Left ventricle myocardium inferior (tissue), 1 donor: ENCODE data around the gene MUS81. TPM values are rescaled to one million over a fixed set of nuclear protein-coding genes. Genes with fewer than 3 reads are reported as not detected.

Experiments
- DNase-seq: peaks from one replicate; pipeline ENCODE4 v3.0.0-alpha.2; 2020
- H3K27ac ChIP-seq: fragments of 200-600 bp; replicated peaks from 2 replicates; pipeline ENCODE4 v1.8.0; 2021
- H3K27me3 ChIP-seq: fragments of 200-600 bp; 2 replicates; pipeline ENCODE4 v1.8.0; 2021; ENCODE audit warnings: low read depth
- H3K36me3 ChIP-seq: fragments of 200-600 bp; 2 replicates; pipeline ENCODE4 v1.8.0; 2021
- H3K4me1 ChIP-seq: fragments of 200-600 bp; 2 replicates; pipeline ENCODE4 v1.8.0; 2021
- H3K4me3 ChIP-seq: fragments of 200-600 bp; 2 replicates; pipeline ENCODE4 v1.8.0; 2021; ENCODE audit warnings: mild to moderate bottlenecking, moderate library complexity
- H3K9me3 ChIP-seq: fragments of 200-600 bp; replicated peaks from 2 replicates; pipeline ENCODE4 v1.8.0; 2021
- intact Hi-C: fragments of 100-400 bp; cut with micrococcal nuclease; formaldehyde crosslinking; loops from one replicate; pipeline ENCODE4 v1.11.0; 2022
- total RNA-seq: library from RNA; stranded (reverse); fragmentation: NEBNext Ultra II Directional; extraction: Animal tissue kit (Norgen Biotek cat#: 25700); gene quantifications from one replicate; pipeline ENCODE4 v1.2.1, GENCODE V29; 2021
- TF ChIP-seq, protein P1 (sequence below): fragments of 200-600 bp; IDR thresholded peaks from 2 replicates; pipeline ENCODE4 v1.8.0; 2021; ENCODE audit warnings: antibody characterized with exemption, mild to moderate bottlenecking, borderline replicate concordance
- donor health status: DM: no; HTN: yes; CAD: no; lungs with severe emphysema.

The MUS81 gene
- total RNA-seq, 1 donor from 2014 or later = 31.5 TPM

DNA sequence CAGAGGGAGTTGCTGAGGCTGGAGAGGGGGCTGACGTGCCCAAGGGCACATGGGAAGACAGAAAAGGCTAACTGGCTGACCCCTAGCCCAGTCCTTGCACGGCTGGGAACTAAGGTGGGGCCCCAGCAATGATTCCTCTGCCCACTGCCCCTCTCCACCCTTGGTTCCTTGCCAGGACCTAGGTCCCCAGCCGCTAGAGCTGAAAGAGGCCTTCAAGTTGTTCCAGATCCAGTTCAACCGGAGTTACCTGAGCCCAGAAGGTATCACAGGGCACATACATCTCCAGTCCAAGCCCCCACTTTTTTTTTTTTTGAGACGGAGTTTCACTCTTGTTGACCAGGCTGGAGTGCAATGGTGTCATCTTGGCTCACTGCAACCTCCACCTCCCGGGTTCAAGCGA lies 19.8 kb downstream of the MUS81 start:
- H3K27ac ChIP-seq = no peak overlapping the region
- intact Hi-C loops = loop anchor here (10.0 kb wide), 1 partner anchor 115 kb away; no protein-coding TSS in a partner anchor
- H3K4me1 ChIP-seq = peaks cover 10% of the 10 kb centered on the region
- peaks cover 25% of the 10 kb centered on the region for H3K36me3 ChIP-seq
- TF ChIP-seq, protein P1, sequence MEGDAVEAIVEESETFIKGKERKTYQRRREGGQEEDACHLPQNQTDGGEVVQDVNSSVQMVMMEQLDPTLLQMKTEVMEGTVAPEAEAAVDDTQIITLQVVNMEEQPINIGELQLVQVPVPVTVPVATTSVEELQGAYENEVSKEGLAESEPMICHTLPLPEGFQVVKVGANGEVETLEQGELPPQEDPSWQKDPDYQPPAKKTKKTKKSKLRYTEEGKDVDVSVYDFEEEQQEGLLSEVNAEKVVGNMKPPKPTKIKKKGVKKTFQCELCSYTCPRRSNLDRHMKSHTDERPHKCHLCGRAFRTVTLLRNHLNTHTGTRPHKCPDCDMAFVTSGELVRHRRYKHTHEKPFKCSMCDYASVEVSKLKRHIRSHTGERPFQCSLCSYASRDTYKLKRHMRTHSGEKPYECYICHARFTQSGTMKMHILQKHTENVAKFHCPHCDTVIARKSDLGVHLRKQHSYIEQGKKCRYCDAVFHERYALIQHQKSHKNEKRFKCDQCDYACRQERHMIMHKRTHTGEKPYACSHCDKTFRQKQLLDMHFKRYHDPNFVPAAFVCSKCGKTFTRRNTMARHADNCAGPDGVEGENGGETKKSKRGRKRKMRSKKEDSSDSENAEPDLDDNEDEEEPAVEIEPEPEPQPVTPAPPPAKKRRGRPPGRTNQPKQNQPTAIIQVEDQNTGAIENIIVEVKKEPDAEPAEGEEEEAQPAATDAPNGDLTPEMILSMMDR = no peak
- H3K27me3 ChIP-seq = no peaks in the 10 kb centered on the region
- no peaks in the 10 kb centered on the region for H3K9me3 ChIP-seq
- no peak overlapping the region for H3K4me3 ChIP-seq
- no peak for DNase-seq

DNA sequence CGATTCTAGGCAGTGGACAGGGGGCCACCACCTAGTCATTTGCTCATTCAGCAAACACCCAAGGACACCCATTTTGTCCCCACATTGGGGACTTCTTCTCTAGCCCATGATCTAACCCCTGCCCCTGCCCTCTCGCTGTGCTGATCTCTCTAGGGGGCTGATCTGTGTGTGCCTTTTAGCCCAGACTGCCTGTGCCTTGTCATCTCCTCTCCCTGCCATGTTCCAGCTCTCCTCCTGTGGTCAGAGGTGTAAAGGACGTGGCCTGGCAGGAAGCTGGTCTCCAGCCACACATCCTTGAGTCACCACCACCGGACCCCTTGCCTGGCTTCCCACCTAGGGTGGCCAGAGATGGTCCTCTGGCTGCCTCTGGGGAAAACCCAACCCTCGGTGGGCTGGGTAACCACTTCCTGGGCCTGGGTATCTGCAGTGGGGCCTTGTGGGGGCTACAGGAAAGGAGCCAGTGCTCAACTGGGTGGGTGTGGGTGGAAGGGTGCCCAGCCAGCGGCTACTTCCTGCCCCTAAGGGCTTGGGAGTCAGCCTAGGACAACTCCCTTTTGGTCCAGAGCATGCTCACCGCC lies 20.7 kb downstream of the MUS81 start:
- H3K36me3 ChIP-seq = peaks cover 33% of the 10 kb centered on the region
- H3K27me3 ChIP-seq = no peaks in the 10 kb centered on the region
- TF ChIP-seq, protein P1 = no peak
- intact Hi-C loops = loop anchor here (10.0 kb wide), 1 partner anchor 114 kb away; no protein-coding TSS in a partner anchor
- no peak overlapping the region for H3K4me3 ChIP-seq
- no peak overlapping the region for H3K27ac ChIP-seq
- no peak for DNase-seq
- H3K4me1 ChIP-seq = peaks cover 14% of the 10 kb centered on the region
- no peaks in the 10 kb centered on the region for H3K9me3 ChIP-seq

DNA sequence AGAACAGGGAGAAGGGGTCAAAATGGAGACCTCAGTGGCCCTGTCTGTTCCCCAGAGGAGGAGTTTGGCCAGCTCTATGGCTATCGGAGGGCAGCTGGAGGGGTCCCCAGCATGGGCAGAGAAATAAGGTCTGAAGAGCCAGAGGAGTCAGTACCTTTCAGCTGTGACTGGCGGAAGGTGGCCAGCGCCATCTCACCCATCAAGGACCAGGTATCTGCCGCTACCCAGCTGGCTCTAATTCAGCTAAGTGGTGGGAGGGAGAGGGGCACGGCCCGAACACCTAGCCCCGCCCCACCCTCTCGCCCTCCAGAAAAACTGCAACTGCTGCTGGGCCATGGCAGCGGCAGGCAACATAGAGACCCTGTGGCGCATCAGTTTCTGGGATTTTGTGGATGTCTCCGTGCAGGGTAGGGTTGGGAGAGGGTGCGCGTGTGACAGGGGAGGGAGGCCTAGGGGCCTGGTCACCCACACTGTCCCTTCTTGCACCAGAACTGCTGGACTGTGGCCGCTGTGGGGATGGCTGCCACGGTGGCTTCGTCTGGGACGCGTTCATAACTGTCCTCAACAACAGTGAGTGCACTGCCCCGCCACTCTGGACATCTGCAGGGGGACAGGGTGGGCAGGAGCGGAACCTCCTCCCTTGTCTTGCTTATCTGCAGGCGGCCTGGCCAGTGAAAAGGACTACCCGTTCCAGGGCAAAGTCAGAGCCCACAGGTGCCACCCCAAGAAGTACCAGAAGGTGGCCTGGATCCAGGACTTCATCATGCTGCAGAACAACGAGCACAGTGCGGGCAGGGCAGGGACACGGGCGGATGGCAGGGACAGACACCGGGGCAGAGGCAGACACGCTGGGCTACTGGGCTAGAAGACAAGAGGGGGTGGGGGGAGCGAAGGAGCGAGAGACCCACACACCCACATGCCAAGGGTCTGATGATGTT lies 22.2 kb downstream of the MUS81 start:
- TF ChIP-seq, protein P1 = no peak
- H3K27ac ChIP-seq = no peak overlapping the region
- H3K9me3 ChIP-seq = no peaks in the 10 kb centered on the region
- H3K36me3 ChIP-seq = peaks cover 44% of the 10 kb centered on the region
- DNase-seq = no peak
- H3K4me3 ChIP-seq = no peak overlapping the region
- no peaks in the 10 kb centered on the region for H3K27me3 ChIP-seq
- intact Hi-C loops = loop anchor here (10.0 kb wide), 1 partner anchor 112 kb away; no protein-coding TSS in a partner anchor
- H3K4me1 ChIP-seq = peaks cover 24% of the 10 kb centered on the region

DNA sequence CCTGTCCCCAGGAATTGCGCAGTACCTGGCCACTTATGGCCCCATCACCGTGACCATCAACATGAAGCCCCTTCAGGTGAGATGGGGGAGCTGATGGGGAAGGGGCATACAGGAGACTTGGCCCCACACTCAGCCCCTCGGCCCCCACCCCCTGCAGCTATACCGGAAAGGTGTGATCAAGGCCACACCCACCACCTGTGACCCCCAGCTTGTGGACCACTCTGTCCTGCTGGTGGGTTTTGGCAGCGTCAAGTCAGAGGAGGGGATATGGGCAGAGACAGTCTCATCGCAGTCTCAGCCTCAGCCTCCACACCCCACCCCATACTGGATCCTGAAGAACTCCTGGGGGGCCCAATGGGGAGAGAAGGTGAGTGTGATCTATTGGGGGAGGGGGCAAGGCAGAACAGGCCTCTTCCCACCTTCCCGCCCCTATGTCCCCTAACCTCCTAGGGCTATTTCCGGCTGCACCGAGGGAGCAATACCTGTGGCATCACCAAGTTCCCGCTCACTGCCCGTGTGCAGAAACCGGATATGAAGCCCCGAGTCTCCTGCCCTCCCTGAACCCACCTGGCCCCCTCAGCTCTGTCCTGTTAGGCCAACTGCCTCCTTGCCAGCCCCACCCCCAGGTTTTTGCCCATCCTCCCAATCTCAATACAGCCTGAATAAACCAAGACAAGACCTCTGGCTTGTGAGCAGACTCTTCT lies 23.0 kb downstream of the MUS81 start:
- DNase-seq = no peak
- H3K4me3 ChIP-seq = no peak overlapping the region
- intact Hi-C loops = loop anchor here (10.0 kb wide), 1 partner anchor 112 kb away; no protein-coding TSS in a partner anchor
- TF ChIP-seq, protein P1 = no peak
- H3K27me3 ChIP-seq = no peaks in the 10 kb centered on the region
- peaks cover 32% of the 10 kb centered on the region for H3K4me1 ChIP-seq
- H3K9me3 ChIP-seq = no peaks in the 10 kb centered on the region
- H3K36me3 ChIP-seq = peaks cover 44% of the 10 kb centered on the region
- no peak overlapping the region for H3K27ac ChIP-seq
